A673 (cell line): ENCODE data around the gene CELF3. TPM values are rescaled to one million over a fixed set of nuclear protein-coding genes. Genes with fewer than 3 reads are reported as not detected.
"Not testable (repeated sequence)": the region's sequence is repeated elsewhere in the genome, so short reads cannot be mapped to it uniquely, and the experiment has no call there.

ENCODE experiments used
- BruUV-seq: library from RNA; stranded (reverse); fragments of 400-500 nt; replicated peaks from 2 replicates; lab custom pipeline; 2021; lab: Mats Ljungman, UMichigan
- CTCF ChIA-PET: fragments of 300-600 bp; sonication (Branson Sonifier 250); formaldehyde crosslinking; loops from one replicate; lab custom pipeline; 2022; ENCODE audit warnings: antibody characterized with exemption; lab: Charles Lee
- POLR2A ChIA-PET: fragments of 300-600 bp; sonication (Branson Sonifier 250); formaldehyde crosslinking; loops from one replicate; lab custom pipeline; 2022; ENCODE audit warnings: antibody characterized with exemption; ENCODE audit not compliant: low non-redundant PET; lab: Charles Lee
- DNase-seq: peaks from one replicate; pipeline ENCODE4 v3.0.0-alpha.2; 2015; ENCODE audit warnings: low spot score
- H3K27ac ChIP-seq: fragments of 200-600 bp; sonication (generic); 2 replicates; pipeline ENCODE4 v1.5.1; 2016; ENCODE audit warnings: mixed run types, low read depth, mild to moderate bottlenecking, mixed read lengths, antibody characterized with exemption, low read length; ENCODE audit not compliant: poor library complexity, severe bottlenecking
- H3K27me3 ChIP-seq: fragments of 200-600 bp; sonication (generic); replicated peaks from 2 replicates; pipeline ENCODE4 v1.6.1; 2017; ENCODE audit warnings: mixed run types, low read depth, mild to moderate bottlenecking, mixed read lengths, antibody characterized with exemption, low read length; ENCODE audit not compliant: insufficient read depth, poor library complexity
- H3K36me3 ChIP-seq: fragments of 200-600 bp; sonication (generic); 2 replicates; pipeline ENCODE4 v1.6.1; 2016; ENCODE audit warnings: mixed run types, mild to moderate bottlenecking, mixed read lengths, antibody characterized with exemption, low read length; ENCODE audit not compliant: insufficient read depth, poor library complexity, severe bottlenecking
- H3K4me1 ChIP-seq: fragments of 200-600 bp; sonication (generic); 2 replicates; pipeline ENCODE4 v1.6.1; 2017; ENCODE audit warnings: mixed run types, mild to moderate bottlenecking, mixed read lengths, antibody characterized with exemption, low read length; ENCODE audit not compliant: insufficient read depth, poor library complexity, severe bottlenecking
- H3K4me3 ChIP-seq: fragments of 200-600 bp; sonication (generic); 2 replicates; pipeline ENCODE4 v1.5.1; 2016; ENCODE audit warnings: low read depth, mixed run types, mild to moderate bottlenecking, mixed read lengths, low read length; ENCODE audit not compliant: poor library complexity, severe bottlenecking
- H3K9me3 ChIP-seq: fragments of 200-600 bp; sonication (generic); 2 replicates; pipeline ENCODE4 v1.6.1; 2016; ENCODE audit warnings: mixed run types, low read depth, mild to moderate bottlenecking, mixed read lengths, antibody characterized with exemption, low read length; ENCODE audit not compliant: poor library complexity, severe bottlenecking
- CTCF ChIP-seq: fragments of 300-800, 200-600 bp; sonication (generic); conservative IDR thresholded peaks from 2 replicates; pipeline ENCODE4 v1.5.1; 2017; ENCODE audit warnings: low read depth, mild to moderate bottlenecking, antibody characterized with exemption, low read length, moderate library complexity, mixed read lengths
- EZH2 ChIP-seq: fragments of 200-600 bp; sonication (generic); IDR thresholded peaks from 2 replicates; pipeline ENCODE4 v1.6.1; 2017; ENCODE audit warnings: borderline replicate concordance, low read depth, mild to moderate bottlenecking, mixed read lengths, antibody characterized with exemption, low read length; ENCODE audit not compliant: poor library complexity, severe bottlenecking
- intact Hi-C: fragments of 100-400 bp; cut with micrococcal nuclease; formaldehyde crosslinking; loops from one replicate; pipeline ENCODE4 v1.10.0; 2022; ENCODE audit not compliant: unreplicated experiment
- total RNA-seq: library from RNA; stranded (reverse); gene quantifications from 2 replicates; pipeline ENCODE4 v1.2.3, GENCODE V29; 2021

Gene CELF3
- total RNA-seq, 1 experiment from 2014 or later, result not detected

- H3K27me3 ChIP-seq, result no peaks in the 10 kb centered on the region
- CTCF ChIA-PET, result no interaction called here
- DNase-seq, result no peak
- intact Hi-C loops, result no loop called here
- no peak overlapping the region for H3K4me3 ChIP-seq
- peaks cover 7% of the 10 kb centered on the region for H3K9me3 ChIP-seq
- no peaks in the 10 kb centered on the region for H3K4me1 ChIP-seq
- H3K27ac ChIP-seq, result no peak overlapping the region
- TF ChIP-seq CTCF, result no peak
- no peak for TF ChIP-seq EZH2
- no TSS peak for BruUV-seq
- peaks cover 24% of the 10 kb centered on the region for H3K36me3 ChIP-seq
- POLR2A ChIA-PET, result no interaction called here
Measured at GRCh38 chr1:151673407-151673806, 43.2 kb downstream of the CELF3 start.

- H3K36me3 ChIP-seq, result peaks cover 22% of the 10 kb centered on the region
- CTCF ChIA-PET, H3K27ac ChIP-seq, intact Hi-C loops, H3K27me3 ChIP-seq, H3K9me3 ChIP-seq, DNase-seq, H3K4me3 ChIP-seq, POLR2A ChIA-PET, BruUV-seq, H3K4me1 ChIP-seq: not testable (repeated sequence)
Measured at GRCh38 chr1:151670036-151670675, 46.4 kb downstream of the CELF3 start.

- Histone ChIP-seq H3K27me3 (no peaks in the 10 kb centered on the region), H3K9me3 (peaks cover 7% of the 10 kb centered on the region), H3K36me3 (peaks cover 20% of the 10 kb centered on the region), H3K4me3 (no peak overlapping the region), H3K27ac (no peak overlapping the region), H3K4me1 (no peaks in the 10 kb centered on the region)
- intact Hi-C loops, result no loop called here
- TF ChIP-seq EZH2, result no peak
- no peak for TF ChIP-seq CTCF
- DNase-seq, result no peak
- ChIA-PET POLR2A (no interaction called here), CTCF (no interaction called here)
- no TSS peak for BruUV-seq
Measured at GRCh38 chr1:151668090-151668489, 48.5 kb downstream of the CELF3 start.

GRCh38 chr1:151661751-151662150, 54.9 kb downstream of the CELF3 start:
- ChIA-PET POLR2A (no interaction called here), CTCF (no interaction called here)
- Histone ChIP-seq H3K4me1 (no peaks in the 10 kb centered on the region), H3K36me3 (peaks cover 22% of the 10 kb centered on the region), H3K9me3 (no peaks in the 10 kb centered on the region), H3K27ac (no peak overlapping the region), H3K27me3 (no peaks in the 10 kb centered on the region), H3K4me3 (no peak overlapping the region)
- DNase-seq, result no peak
- no TSS peak for BruUV-seq
- TF ChIP-seq EZH2, result no peak
- intact Hi-C loops, result no loop called here
